ENCODE data around the gene ZNF823. TPM values are rescaled to one million over a fixed set of nuclear protein-coding genes. Genes with fewer than 3 reads are reported as not detected.

The ZNF823 gene
- total RNA-seq, 1 experiment from 2014 or later: 3.6 TPM

GRCh38 chr19:11737964-11738745, 591 bp downstream of the ZNF823 start:
- DNase-seq (ENCODE audit: low spot score): peak; percentile 66

- DNase-seq (ENCODE audit: low spot score): peak; percentile 22
These were observed 2.0 kb downstream of the ZNF823 start for GRCh38 chr19:11736696-11737095.

- DNase-seq (ENCODE audit: low spot score): peak; percentile 76
These were observed 3.4 kb downstream of the ZNF823 start for GRCh38 chr19:11735375-11735774.

GRCh38 chr19:11729586-11729985, 9.2 kb downstream of the ZNF823 start:
- peak; percentile 49 for DNase-seq (ENCODE audit: low spot score)

- no peak for DNase-seq (ENCODE audit: low spot score)
These were observed 16.3 kb downstream of the ZNF823 start for GRCh38 chr19:11722414-11722813.

GRCh38 chr19:11721681-11722080, 17.1 kb downstream of the ZNF823 start:
- no peak for DNase-seq (ENCODE audit: low spot score)

- no peak for DNase-seq (ENCODE audit: low spot score)
These were observed 28.4 kb downstream of the ZNF823 start for GRCh38 chr19:11710313-11710712.

GRCh38 chr19:11708457-11708856, 30.3 kb downstream of the ZNF823 start:
- DNase-seq (ENCODE audit: low spot score): no peak

GRCh38 chr19:11705474-11705873, 33.3 kb downstream of the ZNF823 start:
- DNase-seq (ENCODE audit: low spot score): no peak

- no peak for DNase-seq (ENCODE audit: low spot score)
These were observed 34.1 kb downstream of the ZNF823 start for GRCh38 chr19:11704626-11705025.

GRCh38 chr19:11699931-11700794, 38.6 kb downstream of the ZNF823 start:
- peak; percentile 56 for DNase-seq (ENCODE audit: low spot score)

- no peak for DNase-seq (ENCODE audit: low spot score)
These were observed 40.5 kb downstream of the ZNF823 start for GRCh38 chr19:11698231-11698630.

GRCh38 chr19:11697284-11697855, 41.4 kb downstream of the ZNF823 start:
- no peak for DNase-seq (ENCODE audit: low spot score)

- DNase-seq (ENCODE audit: low spot score): peak; percentile 90
These were observed 44.0 kb downstream of the ZNF823 start for GRCh38 chr19:11694533-11695439.

GRCh38 chr19:11693505-11694499, 44.9 kb downstream of the ZNF823 start:
- peak; percentile 53 for DNase-seq (ENCODE audit: low spot score)

GRCh38 chr19:11692127-11692790, 46.5 kb downstream of the ZNF823 start:
- DNase-seq (ENCODE audit: low spot score): no peak

GRCh38 chr19:11685676-11686650, 52.8 kb downstream of the ZNF823 start:
- no peak for DNase-seq (ENCODE audit: low spot score)

- no peak for DNase-seq (ENCODE audit: low spot score)
These were observed 53.6 kb downstream of the ZNF823 start for GRCh38 chr19:11684987-11685675.
